Measurements from ENCODE around the gene CXCR3.
A peak's percentile ranks its signal among the peaks of the same experiment; 100 is the strongest.
"Not testable (repeated sequence)": the region's sequence is repeated elsewhere in the genome, so short reads cannot be mapped to it uniquely, and the experiment has no call there.

The CXCR3 gene

GRCh38 chrX:71618303-71618721 lies at the start of gene CXCR3:
TSS of gene CXCR3 (minus strand) at chrX:71618511. CDS start at chrX:71618449, 62 bp downstream.
- no peak within 1 kb of the TSS for H3K4me3 ChIP-seq (ENCODE audit: low read length)
- no peak for DNase-seq (ENCODE audit: low read depth)
- TF ChIP-seq, protein P1, sequence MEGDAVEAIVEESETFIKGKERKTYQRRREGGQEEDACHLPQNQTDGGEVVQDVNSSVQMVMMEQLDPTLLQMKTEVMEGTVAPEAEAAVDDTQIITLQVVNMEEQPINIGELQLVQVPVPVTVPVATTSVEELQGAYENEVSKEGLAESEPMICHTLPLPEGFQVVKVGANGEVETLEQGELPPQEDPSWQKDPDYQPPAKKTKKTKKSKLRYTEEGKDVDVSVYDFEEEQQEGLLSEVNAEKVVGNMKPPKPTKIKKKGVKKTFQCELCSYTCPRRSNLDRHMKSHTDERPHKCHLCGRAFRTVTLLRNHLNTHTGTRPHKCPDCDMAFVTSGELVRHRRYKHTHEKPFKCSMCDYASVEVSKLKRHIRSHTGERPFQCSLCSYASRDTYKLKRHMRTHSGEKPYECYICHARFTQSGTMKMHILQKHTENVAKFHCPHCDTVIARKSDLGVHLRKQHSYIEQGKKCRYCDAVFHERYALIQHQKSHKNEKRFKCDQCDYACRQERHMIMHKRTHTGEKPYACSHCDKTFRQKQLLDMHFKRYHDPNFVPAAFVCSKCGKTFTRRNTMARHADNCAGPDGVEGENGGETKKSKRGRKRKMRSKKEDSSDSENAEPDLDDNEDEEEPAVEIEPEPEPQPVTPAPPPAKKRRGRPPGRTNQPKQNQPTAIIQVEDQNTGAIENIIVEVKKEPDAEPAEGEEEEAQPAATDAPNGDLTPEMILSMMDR (conservative IDR thresholded peaks at IDR 0.05; ENCODE audit: low read length), result no peak

- no peak for DNase-seq (ENCODE audit: low read depth)
- no peak within 1 kb of the TSS for H3K4me3 ChIP-seq (ENCODE audit: low read length)
- TF ChIP-seq, protein P1 (conservative IDR thresholded peaks at IDR 0.05; ENCODE audit: low read length), result no peak
Observed at GRCh38 chrX:71667328-71668247, 49.3 kb upstream of the CXCR3 start, which contains the start of gene LOC101059915. TSS of gene LOC101059915 (plus strand) at chrX:71667546.

- no peak overlapping the region for H3K4me3 ChIP-seq (ENCODE audit: low read length)
- TF ChIP-seq, protein P1 (conservative IDR thresholded peaks at IDR 0.05; ENCODE audit: low read length), result no peak
- DNase-seq (ENCODE audit: low read depth), result no peak
Observed at GRCh38 chrX:71666240-71667223, 48.2 kb upstream of the CXCR3 start.

DNA sequence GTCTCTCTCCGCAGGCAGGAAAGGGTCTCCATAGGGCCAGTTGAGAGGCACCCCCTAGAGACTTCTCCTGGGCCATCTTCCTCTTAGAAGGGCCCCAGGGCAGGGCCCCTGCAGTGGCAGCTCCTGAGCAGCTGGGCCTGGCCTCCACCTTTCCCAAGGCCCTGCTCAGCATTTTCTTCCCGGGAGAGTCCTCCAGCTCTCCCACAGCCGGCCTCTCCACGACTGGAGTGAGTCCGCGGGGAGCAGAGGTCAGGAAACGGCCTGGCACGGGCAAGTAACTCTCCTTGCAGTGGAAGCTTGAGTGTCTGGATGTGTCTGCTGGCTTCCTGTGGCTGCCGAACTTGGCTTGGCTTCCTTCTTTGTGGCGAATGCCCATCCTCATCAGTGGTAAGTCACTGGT lies 47.4 kb upstream of the CXCR3 start:
- TF ChIP-seq, protein P1 (conservative IDR thresholded peaks at IDR 0.05; ENCODE audit: low read length), result no peak
- no peak for DNase-seq (ENCODE audit: low read depth)
- H3K4me3 ChIP-seq (ENCODE audit: low read length), result no peak overlapping the region

DNA sequence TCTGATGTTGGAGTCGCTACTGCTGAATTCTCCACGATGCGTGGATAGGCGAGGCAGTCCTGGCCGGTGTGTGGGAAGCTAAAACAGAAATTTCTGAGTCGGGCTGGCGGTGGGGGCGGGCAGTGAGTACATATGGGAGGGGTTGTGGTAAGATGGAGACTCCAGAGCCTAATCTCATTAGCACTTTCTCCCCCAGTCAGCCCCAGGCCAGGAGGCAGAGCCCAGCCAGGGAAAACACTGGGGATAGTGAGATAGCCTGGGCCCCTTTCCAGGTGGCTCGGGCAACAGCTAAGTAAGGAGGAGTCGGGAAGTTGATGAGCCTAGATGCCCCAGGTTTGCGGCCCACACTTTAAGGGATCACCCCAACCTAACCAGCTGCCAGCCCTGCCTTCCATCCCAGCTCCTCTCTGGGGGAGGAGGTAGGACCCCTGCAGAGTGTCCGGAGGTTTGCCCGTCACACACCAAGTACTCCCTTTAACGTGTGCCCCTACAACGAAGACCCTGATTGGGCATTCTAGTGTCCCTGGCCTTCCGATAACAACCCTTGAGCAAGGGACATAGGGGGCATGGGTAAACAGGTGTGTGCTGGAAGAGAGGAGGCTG lies 46.7 kb upstream of the CXCR3 start:
- no peak overlapping the region for H3K4me3 ChIP-seq (ENCODE audit: low read length)
- TF ChIP-seq, protein P1 (conservative IDR thresholded peaks at IDR 0.05; ENCODE audit: low read length), result no peak
- no peak for DNase-seq (ENCODE audit: low read depth)

- not testable (repeated sequence) for DNase-seq (ENCODE audit: low read depth); H3K4me3 ChIP-seq (ENCODE audit: low read length)
- TF ChIP-seq, protein P1 (conservative IDR thresholded peaks at IDR 0.05; ENCODE audit: low read length), result peak; percentile 13; the same call in 1 of the 2 replicates
Observed at GRCh38 chrX:71664202-71664601, 45.9 kb upstream of the CXCR3 start.

DNA sequence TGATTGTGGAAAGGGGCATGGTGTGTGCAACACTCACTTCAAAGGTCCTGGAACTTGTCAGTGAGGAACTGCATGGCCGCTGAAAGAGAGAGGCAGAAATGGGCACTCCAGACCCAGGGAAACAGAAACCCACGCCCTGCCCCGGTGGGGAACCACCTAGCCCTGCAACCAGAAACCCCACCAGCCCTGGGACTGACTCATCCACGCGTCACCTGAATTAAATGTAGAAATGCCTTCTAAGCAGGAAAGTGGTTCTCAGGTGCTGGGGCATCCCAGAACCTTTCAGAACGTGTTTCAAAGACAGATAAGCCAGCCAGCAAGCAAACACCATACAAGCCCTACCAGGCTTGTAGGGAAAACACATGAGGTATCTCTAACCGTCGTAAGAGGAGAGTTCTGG lies 44.9 kb upstream of the CXCR3 start:
- H3K4me3 ChIP-seq (ENCODE audit: low read length); DNase-seq (ENCODE audit: low read depth): not testable (repeated sequence)

- not testable (repeated sequence) for H3K4me3 ChIP-seq (ENCODE audit: low read length); DNase-seq (ENCODE audit: low read depth)
Observed at GRCh38 chrX:71662654-71663053, 44.3 kb upstream of the CXCR3 start.
